A673 (cell line): ENCODE data around the gene DCAF7.

ENCODE experiments used
- CTCF ChIP-seq: fragments of 300-800, 200-600 bp; sonication (generic); conservative IDR thresholded peaks from 2 replicates; pipeline ENCODE4 v1.5.1; 2017; ENCODE audit warnings: low read depth, mild to moderate bottlenecking, antibody characterized with exemption, low read length, moderate library complexity, mixed read lengths
- EZH2 ChIP-seq: fragments of 200-600 bp; sonication (generic); IDR thresholded peaks from 2 replicates; pipeline ENCODE4 v1.6.1; 2017; ENCODE audit warnings: borderline replicate concordance, low read depth, mild to moderate bottlenecking, mixed read lengths, antibody characterized with exemption, low read length; ENCODE audit not compliant: poor library complexity, severe bottlenecking

- no peak for TF ChIP-seq CTCF
- no peak for TF ChIP-seq EZH2
Observed at GRCh38 chr17:63629627-63630026, 79.3 kb downstream of the DCAF7 start.
